Skeletal muscle cell (primary cell): ENCODE data around the gene OR10A4.
"Not testable (repeated sequence)": the region's sequence is repeated elsewhere in the genome, so short reads cannot be mapped to it uniquely, and the experiment has no call there.

Source experiments
- DNase-seq: peaks from one replicate; pipeline ENCODE4 v3.0.0-alpha.2; 2010; ENCODE audit warnings: low read depth
- H3K4me3 ChIP-seq: 2 replicates; pipeline ENCODE4 v1.5.1; 2011; ENCODE audit warnings: low read depth, mild to moderate bottlenecking, control low read depth, low read length, moderate library complexity

Gene OR10A4

DNA sequence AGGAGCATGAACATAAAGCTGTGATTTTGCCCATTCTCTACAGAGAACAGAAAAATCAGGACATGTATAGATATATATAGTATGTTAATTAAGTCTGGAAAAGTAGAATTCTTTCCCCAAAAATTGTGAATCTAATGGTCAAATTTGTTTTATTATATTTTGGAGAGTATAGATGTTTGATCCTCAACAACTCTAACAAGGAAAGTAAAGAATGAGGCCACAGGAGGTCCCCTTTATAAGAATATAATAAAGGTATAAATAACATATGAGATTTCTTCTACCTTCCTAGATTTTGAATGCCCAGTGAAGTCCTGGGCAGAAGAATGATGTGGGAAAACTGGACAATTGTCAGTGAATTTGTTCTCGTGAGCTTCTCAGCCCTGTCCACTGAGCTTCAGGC lies at the start of gene OR10A4:
OR10A4 (plus strand) TSS at position 301 of the 400 bp plus-strand sequence; CDS start at position 324, 23 bp downstream.
- H3K4me3 ChIP-seq, result no peak within 1 kb of the TSS

GRCh38 chr11:6828103-6828502 lies 48.3 kb upstream of the OR10A4 start:
- H3K4me3 ChIP-seq, result no peak overlapping the region
- no peak for DNase-seq

More for the DNA sequence above, at the start of gene OR10A4:
- no peak for DNase-seq

GRCh38 chr11:6833356-6833755 lies 43.1 kb upstream of the OR10A4 start:
- no peak for DNase-seq
- H3K4me3 ChIP-seq, result no peak overlapping the region

- DNase-seq, result no peak
- no peak overlapping the region for H3K4me3 ChIP-seq
Observed at GRCh38 chr11:6834021-6834420, 42.4 kb upstream of the OR10A4 start.

DNA sequence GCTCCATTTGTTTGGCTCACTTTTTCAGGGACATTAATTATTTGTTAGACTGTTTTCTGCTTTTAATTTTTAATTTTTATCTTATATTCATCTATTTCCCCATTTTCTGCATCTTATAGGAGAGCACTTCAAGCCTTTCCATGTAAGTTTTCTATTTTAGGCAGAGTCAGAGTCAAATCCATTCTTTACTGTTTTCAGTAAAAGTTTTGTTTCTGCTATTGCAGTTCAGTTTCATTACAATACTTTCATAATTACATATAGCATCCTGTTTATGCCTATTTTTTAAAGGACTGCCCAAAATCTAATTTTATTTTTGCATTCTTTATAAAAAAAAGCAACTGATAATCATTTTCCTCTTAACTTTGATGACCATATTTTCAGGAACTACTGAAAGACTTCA lies 34.7 kb upstream of the OR10A4 start:
- DNase-seq, result no peak
- no peak overlapping the region for H3K4me3 ChIP-seq

DNA sequence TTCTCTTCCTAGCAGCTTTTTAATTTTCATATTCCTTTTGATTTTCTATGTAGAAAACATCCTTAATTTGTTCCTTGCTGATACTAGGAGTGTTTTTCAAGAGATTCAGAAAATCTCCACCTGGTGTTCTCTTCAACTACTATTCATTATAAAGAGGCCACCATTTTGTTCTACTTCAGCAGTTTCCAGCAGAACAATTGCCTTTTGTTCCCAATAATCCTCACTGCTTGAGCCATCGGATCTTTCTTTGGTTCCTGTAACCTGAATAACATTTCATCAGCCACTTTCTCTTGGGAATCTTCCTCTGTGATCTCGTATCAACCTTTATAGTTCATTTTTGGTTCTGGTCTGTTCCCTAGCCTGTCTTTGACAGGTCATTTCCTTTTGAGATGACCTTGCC lies 32.8 kb upstream of the OR10A4 start:
- H3K4me3 ChIP-seq, result no peak overlapping the region
- DNase-seq, result no peak

DNA sequence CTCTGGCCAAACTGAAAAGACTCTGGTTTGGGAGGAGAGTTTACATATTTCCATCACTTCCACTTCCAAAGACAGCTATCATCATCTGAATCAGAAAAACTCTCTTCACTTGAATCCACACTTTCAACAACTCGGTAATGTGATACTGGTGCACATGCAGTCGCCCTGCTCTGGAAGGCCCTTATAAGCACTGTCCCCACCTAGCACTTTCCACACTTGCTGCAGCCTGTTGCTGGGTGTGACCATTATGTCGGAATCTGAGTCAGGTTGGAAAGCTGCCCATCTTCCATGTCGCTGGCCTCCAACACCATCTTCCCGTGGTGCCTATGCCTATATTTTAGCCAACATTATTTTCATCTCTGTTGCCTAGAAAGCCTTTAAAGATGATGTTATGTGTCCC lies 32.1 kb upstream of the OR10A4 start:
- DNase-seq, result no peak
- H3K4me3 ChIP-seq, result no peak overlapping the region

DNA sequence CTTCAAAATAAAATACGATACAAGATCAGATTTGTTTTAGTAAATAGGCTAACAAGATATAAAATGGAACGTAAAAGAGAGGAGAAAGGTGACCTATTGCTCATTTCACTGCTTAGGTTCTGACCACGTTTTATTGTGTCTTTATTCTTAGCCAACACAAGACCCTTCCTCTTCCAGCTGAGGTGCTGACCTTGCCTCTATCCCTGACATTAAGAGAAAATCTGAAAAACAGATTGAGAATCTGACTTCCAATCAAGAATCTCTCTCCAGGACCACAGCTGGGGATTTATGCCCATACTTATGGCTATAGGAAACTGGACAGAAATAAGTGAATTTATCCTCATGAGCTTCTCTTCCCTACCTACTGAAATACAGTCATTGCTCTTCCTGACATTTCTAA lies 31.0 kb upstream of the OR10A4 start, which contains the start of gene OR10A5:
OR10A5 (plus strand) TSS at position 301 of the 400 bp plus-strand sequence; CDS start at position 301, 0 bp downstream.
- H3K4me3 ChIP-seq, result no peak within 1 kb of the TSS
- no peak for DNase-seq

DNA sequence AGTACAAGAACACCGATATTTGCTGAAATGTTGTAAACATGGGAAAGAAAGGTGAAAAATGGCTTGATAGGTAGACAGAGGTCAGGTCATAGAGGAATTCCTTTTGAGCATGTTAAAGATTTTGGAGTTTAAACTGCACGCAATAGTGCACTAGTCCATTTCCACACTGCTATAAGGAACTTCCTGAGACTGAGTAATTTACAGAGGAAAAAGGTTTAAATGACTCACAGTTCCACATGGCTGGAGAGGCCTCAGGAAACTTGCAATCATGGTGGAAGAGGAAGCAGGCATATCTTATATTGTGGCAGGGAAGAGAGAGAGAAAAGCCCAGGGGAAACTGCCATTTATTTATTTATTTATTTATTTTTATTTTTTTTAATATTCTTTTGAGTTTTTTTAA lies 25.9 kb upstream of the OR10A4 start:
- no peak for DNase-seq

DNA sequence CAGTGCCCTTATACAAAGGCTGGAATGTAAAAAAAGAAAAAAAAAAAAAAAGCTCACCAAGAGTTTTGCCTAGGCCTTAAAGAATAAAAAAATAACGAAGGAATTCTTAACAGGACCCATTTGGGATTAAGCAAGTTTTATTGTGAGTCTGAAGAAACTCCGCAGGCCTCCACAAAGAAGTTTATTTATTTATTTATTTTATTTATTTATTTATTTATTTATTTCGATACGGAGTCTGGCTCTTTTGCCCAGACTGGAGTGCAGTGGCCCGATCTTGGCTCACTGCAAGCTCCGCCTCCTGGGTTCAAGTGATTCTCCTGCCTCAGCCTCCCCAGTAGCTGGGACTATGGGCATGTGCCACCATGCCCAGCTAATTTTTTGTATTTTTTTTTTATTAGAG lies 21.6 kb upstream of the OR10A4 start:
- not testable (repeated sequence) for H3K4me3 ChIP-seq, DNase-seq

More for the DNA sequence above, 25.9 kb upstream of the OR10A4 start:
- H3K4me3 ChIP-seq, result no peak overlapping the region

GRCh38 chr11:6855971-6856541 lies 20.4 kb upstream of the OR10A4 start:
- peak; percentile 13 for DNase-seq
- no peak overlapping the region for H3K4me3 ChIP-seq

DNA sequence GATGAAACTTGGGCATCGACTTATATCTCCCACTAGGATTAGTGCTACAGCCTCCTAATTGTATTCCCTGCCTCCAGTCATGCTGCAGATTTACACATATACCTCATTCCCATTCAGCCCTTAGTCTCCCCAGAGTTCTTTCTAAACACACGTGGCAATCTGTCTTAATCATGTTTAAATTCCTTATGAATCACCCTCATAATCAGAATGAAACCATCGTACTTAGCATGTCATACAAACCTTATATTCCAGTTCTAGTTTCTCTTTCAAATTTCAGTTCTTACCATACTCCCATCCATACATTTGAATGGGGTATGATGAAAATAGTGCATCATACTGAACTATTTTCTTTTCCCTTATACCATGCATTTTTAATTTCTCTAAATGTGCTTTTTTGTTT lies 19.6 kb upstream of the OR10A4 start:
- DNase-seq, result no peak
- no peak overlapping the region for H3K4me3 ChIP-seq

DNA sequence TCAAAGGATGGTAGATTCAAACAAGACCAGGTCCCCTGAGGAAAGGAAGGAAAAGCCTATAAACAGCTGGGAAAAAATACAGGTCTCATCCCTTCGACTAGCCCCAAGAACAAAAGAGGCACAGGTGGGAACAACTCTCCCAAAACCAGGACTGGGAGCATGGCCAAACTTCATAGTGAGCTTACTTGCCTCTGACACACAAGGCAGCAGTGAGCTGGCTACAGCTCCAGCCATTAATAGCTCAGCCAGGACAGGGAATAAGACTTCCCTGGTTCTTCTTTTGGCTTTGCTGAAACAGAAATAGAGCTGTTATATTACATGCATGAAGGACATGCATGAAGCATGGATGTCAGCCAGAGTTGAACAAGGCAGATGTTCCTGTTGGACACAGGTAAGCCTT lies 13.5 kb upstream of the OR10A4 start, which contains the start of gene OR10A2:
OR10A2 (plus strand) TSS at position 97 of the 400 bp plus-strand sequence. CDS start 6,698 bp downstream, outside the sequence.
- no peak within 1 kb of the TSS for H3K4me3 ChIP-seq
- peak; percentile 5 for DNase-seq

- DNase-seq, result no peak
- no peak overlapping the region for H3K4me3 ChIP-seq
Observed at GRCh38 chr11:6864438-6864837, 12.0 kb upstream of the OR10A4 start.

DNA sequence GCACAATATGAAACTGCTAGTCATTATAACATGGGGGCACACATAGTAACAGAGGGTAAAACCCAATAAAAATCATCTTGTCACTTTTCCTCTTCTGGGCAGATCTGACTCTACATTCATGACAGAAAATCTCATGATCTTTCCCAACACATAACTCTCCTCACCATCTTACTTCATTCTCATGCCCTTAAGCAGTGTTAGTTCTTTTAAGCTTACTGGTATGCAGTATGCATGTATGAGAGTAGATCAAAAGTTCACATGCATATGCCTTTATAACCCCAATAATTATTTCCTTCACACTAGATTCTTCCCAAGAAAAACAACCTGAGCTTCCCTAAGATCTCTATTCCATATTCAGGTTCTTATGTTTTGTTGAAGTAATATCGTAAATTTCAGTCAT lies 5.1 kb upstream of the OR10A4 start:
- no peak overlapping the region for H3K4me3 ChIP-seq
- DNase-seq, result no peak

DNA sequence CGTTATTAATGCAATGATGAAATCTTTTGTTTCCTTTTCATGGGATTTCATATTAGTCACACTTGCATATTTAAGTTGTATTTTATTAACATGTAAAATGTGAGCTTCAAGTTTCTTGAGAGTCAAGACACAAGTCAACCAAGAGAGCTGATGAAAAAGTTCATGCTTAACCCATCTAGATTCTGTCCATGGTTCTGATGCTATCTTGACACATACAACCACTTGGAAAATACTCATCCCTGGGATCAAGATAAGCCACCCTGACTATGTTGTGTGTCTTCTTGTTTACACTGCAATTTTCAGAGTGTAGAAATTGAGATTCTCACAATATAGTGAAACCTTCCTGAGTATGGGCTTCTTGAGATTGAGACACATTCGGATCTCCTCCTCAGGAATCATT lies 664 bp upstream of the OR10A4 start:
- no peak overlapping the region for H3K4me3 ChIP-seq
- no peak for DNase-seq

GRCh38 chr11:6876914-6877313 lies 489 bp downstream of the OR10A4 start:
- no peak overlapping the region for H3K4me3 ChIP-seq
- no peak for DNase-seq

DNA sequence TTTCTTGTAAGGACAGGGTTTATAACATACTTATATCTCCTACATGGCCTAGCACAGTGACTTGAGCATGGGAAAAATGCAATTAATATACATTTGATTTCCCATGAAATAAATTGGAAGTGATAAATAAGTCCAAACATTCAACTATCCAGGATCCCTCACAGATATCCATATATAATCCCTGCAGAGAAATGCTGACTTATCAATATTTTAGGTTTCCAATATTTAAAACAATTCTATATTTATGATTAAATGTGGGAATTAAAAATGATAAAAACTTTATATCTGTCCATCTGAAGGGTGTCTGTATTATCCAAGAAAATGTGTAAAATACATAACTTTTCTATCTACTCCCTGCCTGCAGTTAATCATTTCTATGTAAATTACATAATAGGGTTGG lies 6.3 kb downstream of the OR10A4 start:
- no peak for DNase-seq
- H3K4me3 ChIP-seq, result no peak overlapping the region

DNA sequence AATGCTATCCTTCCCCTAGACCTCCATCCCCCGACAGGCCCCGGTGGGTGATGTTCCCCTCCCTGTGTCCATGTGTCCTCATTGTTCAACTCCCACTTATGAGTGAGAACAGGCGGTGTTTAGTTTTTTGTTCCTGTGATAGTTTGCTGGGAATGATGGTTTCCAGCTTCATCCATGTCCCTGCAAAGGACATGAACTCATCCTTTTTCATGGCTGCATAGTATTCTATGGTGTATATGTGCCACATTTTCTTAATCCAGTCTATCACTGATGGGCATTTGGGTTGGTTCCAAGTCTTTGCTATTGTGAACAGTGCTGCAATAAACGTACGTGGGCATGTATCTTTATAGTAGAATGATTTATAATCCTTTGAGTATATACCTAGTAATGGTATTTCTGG lies 11.3 kb downstream of the OR10A4 start:
- not testable (repeated sequence) for DNase-seq, H3K4me3 ChIP-seq

DNA sequence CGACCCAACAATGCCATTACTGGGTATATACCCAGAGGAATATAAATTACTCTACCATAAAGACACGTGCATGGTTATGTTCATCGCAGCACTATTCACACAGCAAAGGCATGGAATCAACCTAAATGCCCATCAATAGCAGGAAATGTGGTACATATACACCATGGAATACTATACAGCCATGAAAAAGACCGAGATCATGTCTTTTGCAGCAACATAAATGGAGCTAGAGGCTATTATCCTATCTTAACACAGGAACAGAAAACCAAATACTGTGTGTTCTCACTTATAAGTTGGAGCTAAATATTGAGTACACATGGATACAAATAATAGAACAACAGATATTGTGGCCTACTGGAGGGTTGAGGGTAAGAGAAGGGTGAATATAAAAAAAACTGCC lies 12.4 kb downstream of the OR10A4 start:
- no peak for DNase-seq
- H3K4me3 ChIP-seq, result no peak overlapping the region

GRCh38 chr11:6889835-6890234 lies 13.4 kb downstream of the OR10A4 start:
- no peak for DNase-seq
- H3K4me3 ChIP-seq, result no peak overlapping the region

DNA sequence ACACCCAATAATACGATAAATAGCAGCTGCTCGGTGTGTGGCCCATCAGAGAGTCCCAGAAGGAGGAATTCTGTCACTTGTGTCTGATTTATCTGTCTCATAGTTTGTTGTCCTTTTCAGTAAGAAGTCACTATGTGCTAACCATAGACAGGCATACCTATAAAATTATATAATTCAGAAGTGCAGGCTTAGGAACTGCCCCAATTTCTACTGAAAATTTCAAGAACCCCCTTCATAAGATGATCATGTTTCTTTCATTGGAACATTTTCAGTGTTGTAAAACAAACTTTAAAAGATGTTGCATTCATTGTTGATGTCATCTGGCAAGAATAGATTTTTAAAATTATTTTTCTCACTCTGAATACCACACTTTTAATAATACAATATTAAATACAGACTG lies 16.0 kb downstream of the OR10A4 start, which contains the start of gene OR2D2:
OR2D2 (minus strand) TSS at position 101 of the 400 bp plus-strand sequence; CDS start at position 101, 0 bp downstream.
- DNase-seq, result no peak
- H3K4me3 ChIP-seq, result no peak within 1 kb of the TSS
